Fibroblast of peridontal ligament (primary cell): ENCODE results near the gene TIMM44.
"Not testable (repeated sequence)": the region's sequence is repeated elsewhere in the genome, so short reads cannot be mapped to it uniquely, and the experiment has no call there.

Source experiments
- DNase-seq: peaks from one replicate; pipeline ENCODE4 v3.0.0-alpha.2; 2010; ENCODE audit errors: extremely low read depth

The TIMM44 gene

GRCh38 chr19:7977021-7977722 is 33.7 kb upstream of the TIMM44 start:
- DNase-seq: no peak

GRCh38 chr19:7976461-7976860 is 33.0 kb upstream of the TIMM44 start:
- no peak for DNase-seq

- no peak for DNase-seq
These were observed 31.6 kb upstream of the TIMM44 start for GRCh38 chr19:7975037-7975436.

GRCh38 chr19:7973883-7974282 is 30.4 kb upstream of the TIMM44 start:
- no peak for DNase-seq

GRCh38 chr19:7971553-7972520 is 28.4 kb upstream of the TIMM44 start:
- no peak for DNase-seq

- peak; percentile 33 for DNase-seq
These were observed 27.4 kb upstream of the TIMM44 start for GRCh38 chr19:7970716-7971448.

GRCh38 chr19:7969555-7969939 is 26.1 kb upstream of the TIMM44 start:
- DNase-seq: no peak

- peak; percentile 7 for DNase-seq
These were observed 25.5 kb upstream of the TIMM44 start for GRCh38 chr19:7968796-7969554.

- DNase-seq: no peak
These were observed 24.7 kb upstream of the TIMM44 start for GRCh38 chr19:7968008-7968795.

- no peak for DNase-seq
These were observed 22.6 kb upstream of the TIMM44 start for GRCh38 chr19:7965921-7966665.

- DNase-seq: no peak
These were observed 21.9 kb upstream of the TIMM44 start for GRCh38 chr19:7965259-7965841.

- DNase-seq: no peak
These were observed 20.1 kb upstream of the TIMM44 start for GRCh38 chr19:7963566-7963965.

GRCh38 chr19:7962644-7963268 is 19.3 kb upstream of the TIMM44 start:
- no peak for DNase-seq

- no peak for DNase-seq
These were observed 18.6 kb upstream of the TIMM44 start for GRCh38 chr19:7961920-7962626.

- not testable (repeated sequence) for DNase-seq
These were observed 17.6 kb upstream of the TIMM44 start for GRCh38 chr19:7961082-7961481.

- no peak for DNase-seq
These were observed 15.7 kb upstream of the TIMM44 start for GRCh38 chr19:7959211-7959610.

- no peak for DNase-seq
These were observed 12.2 kb upstream of the TIMM44 start for GRCh38 chr19:7955696-7956095.

- no peak for DNase-seq
These were observed 10.1 kb upstream of the TIMM44 start for GRCh38 chr19:7953576-7953975.
